Smooth muscle cell (in vitro differentiated cells): Measurements from ENCODE around the gene ABHD8. TPM values are rescaled to one million over a fixed set of nuclear protein-coding genes. Genes with fewer than 3 reads are reported as not detected.

Source experiments
- DNase-seq: peaks from one replicate; lab custom pipeline; 2025; ENCODE audit not compliant: unreplicated experiment; lab: John Stamatoyannopoulos, UW
- H2AFZ ChIP-seq: fragments of 200-600 bp; sonication (generic); 2 replicates; pipeline ENCODE4 v1.6.0; 2016; ENCODE audit warnings: antibody characterized with exemption, low read depth, mild to moderate bottlenecking
- H3F3A ChIP-seq: fragments of 200-600 bp; sonication (generic); 2 replicates; pipeline ENCODE4 v1.6.0; 2017; ENCODE audit warnings: antibody characterized with exemption, low read depth
- H3K27ac ChIP-seq: fragments of 200-600 bp; sonication (generic); 2 replicates; pipeline ENCODE4 v1.5.1; 2016; ENCODE audit warnings: low read depth, mild to moderate bottlenecking
- H3K27me3 ChIP-seq: fragments of 200-600 bp; sonication (generic); 2 replicates; pipeline ENCODE4 v1.6.1; 2016; ENCODE audit warnings: low read depth, mild to moderate bottlenecking
- H3K36me3 ChIP-seq: fragments of 200-600 bp; sonication (generic); 2 replicates; pipeline ENCODE4 v1.5.1; 2016; ENCODE audit warnings: low read depth
- H3K4me1 ChIP-seq: fragments of 200-600 bp; sonication (generic); 2 replicates; pipeline ENCODE4 v1.5.1; 2016; ENCODE audit warnings: low read depth
- H3K4me2 ChIP-seq: fragments of 200-600 bp; sonication (generic); 2 replicates; pipeline ENCODE4 v1.6.0; 2016; ENCODE audit warnings: mild to moderate bottlenecking
- H3K4me3 ChIP-seq: fragments of 200-600 bp; sonication (generic); 2 replicates; pipeline ENCODE4 v1.5.1; 2016; ENCODE audit warnings: mild to moderate bottlenecking
- H3K79me2 ChIP-seq: fragments of 200-600 bp; sonication (generic); 2 replicates; pipeline ENCODE4 v1.6.0; 2016; ENCODE audit warnings: low read depth, mild to moderate bottlenecking
- H3K9ac ChIP-seq: fragments of 200-600 bp; sonication (generic); 2 replicates; pipeline ENCODE4 v1.6.0; 2016; ENCODE audit warnings: low read depth
- H3K9me3 ChIP-seq: fragments of 200-600 bp; sonication (generic); replicated peaks from 2 replicates; pipeline ENCODE4 v1.5.1; 2016; ENCODE audit warnings: low read depth
- H4K20me1 ChIP-seq: fragments of 200-600 bp; sonication (generic); 2 replicates; pipeline ENCODE4 v1.6.0; 2016; ENCODE audit warnings: low read depth
- CTCF ChIP-seq: fragments of 200-600 bp; sonication (generic); IDR thresholded peaks from 2 replicates; pipeline ENCODE4 v1.5.1; 2017; ENCODE audit warnings: borderline replicate concordance, mild to moderate bottlenecking, antibody characterized with exemption; ENCODE audit not compliant: insufficient read depth, poor library complexity, severe bottlenecking
- WGBS: methylation state at CpG from one replicate; pipeline ENCODE4 v1.1.7; 2016; ENCODE audit warnings: low lambda C conversion rate; 5-methylcytosine and 5-hydroxymethylcytosine counted together
- polyA plus RNA-seq: library from polyadenylated mRNA; unstranded; fragments of >200 nt; fragmentation: Nextera tagmentation; extraction: Ambion mirVana; gene quantifications from 2 replicates; pipeline ENCODE4 v1.2.1, GENCODE V29; 2016
- total RNA-seq: library from RNA; depleted of rRNA; stranded (reverse); fragments of >200 nt; gene quantifications from 2 replicates; pipeline ENCODE4 v1.2.3, GENCODE V29; 2014

Gene ABHD8
- total and polyA plus RNA-seq, 2 experiments from 2014 or later: 9.2 to 15.1 TPM

- H3F3A ChIP-seq: peaks cover 5% of the 10 kb centered on the region
- no peaks in the 10 kb centered on the region for H3K27me3 ChIP-seq
- H3K79me2 ChIP-seq: no peaks in the 10 kb centered on the region
- no peak overlapping the region for H2AFZ ChIP-seq
- WGBS: 79% methylated on average over 12 of the region's 12 CpGs
- no peaks in the 10 kb centered on the region for H3K9me3 ChIP-seq
- no peak overlapping the region for H3K9ac ChIP-seq
- H3K27ac ChIP-seq: no peak overlapping the region
- peak overlapping the region; percentile 94 for H3K4me2 ChIP-seq
- no peaks in the 10 kb centered on the region for H4K20me1 ChIP-seq
- TF ChIP-seq CTCF: no peak
- no peaks in the 10 kb centered on the region for H3K36me3 ChIP-seq
- no peak overlapping the region for H3K4me3 ChIP-seq
- H3K4me1 ChIP-seq: peaks cover 8% of the 10 kb centered on the region
- DNase-seq: no peak
These were observed 679 bp upstream of the ABHD8 start for GRCh38 chr19:17303940-17304267.

GRCh38 chr19:17302391-17303166 is 646 bp downstream of the ABHD8 start:
- peak overlapping the region; percentile 87 for H2AFZ ChIP-seq
- peak overlapping the region; percentile 82 for H3K4me3 ChIP-seq
- no peaks in the 10 kb centered on the region for H3K36me3 ChIP-seq
- H3K4me2 ChIP-seq: peak overlapping the region; percentile 94
- no peak for DNase-seq
- H4K20me1 ChIP-seq: no peaks in the 10 kb centered on the region
- H3K27ac ChIP-seq: no peak overlapping the region
- peaks cover 5% of the 10 kb centered on the region for H3F3A ChIP-seq
- H3K9ac ChIP-seq: peak overlapping the region; percentile 68
- no peaks in the 10 kb centered on the region for H3K9me3 ChIP-seq
- 22% methylated on average over 28 of the region's 29 CpGs for WGBS
- H3K4me1 ChIP-seq: peaks cover 8% of the 10 kb centered on the region
- no peaks in the 10 kb centered on the region for H3K79me2 ChIP-seq
- H3K27me3 ChIP-seq: no peaks in the 10 kb centered on the region
- TF ChIP-seq CTCF: no peak

GRCh38 chr19:17300992-17301619 is 2.1 kb downstream of the ABHD8 start:
- Histone ChIP-seq H3K9me3 (no peaks in the 10 kb centered on the region), H3K9ac (no peak overlapping the region), H3F3A (peaks cover 5% of the 10 kb centered on the region), H4K20me1 (no peaks in the 10 kb centered on the region), H3K27ac (no peak overlapping the region), H3K4me3 (no peak overlapping the region), H3K79me2 (no peaks in the 10 kb centered on the region), H3K27me3 (no peaks in the 10 kb centered on the region), H3K36me3 (no peaks in the 10 kb centered on the region), H2AFZ (no peak overlapping the region), H3K4me2 (no peak overlapping the region), H3K4me1 (peaks cover 4% of the 10 kb centered on the region)
- no peak for DNase-seq
- no peak for TF ChIP-seq CTCF
- WGBS: 94% methylated on average over 51 of the region's 51 CpGs
